RWPE2 (cell line): ENCODE measurements around the gene MAZ.
"Not testable (repeated sequence)": the region's sequence is repeated elsewhere in the genome, so short reads cannot be mapped to it uniquely, and the experiment has no call there.

Experiments used
- ATAC-seq: fragments of 200-7000 bp; cut with Tn5 transposase; 3 replicates; pipeline ENCODE4 v1.9.1; 2021; ENCODE audit warnings: low read depth
- DNase-seq: peaks from one replicate; pipeline ENCODE4 v3.0.0-alpha.2; 2020; ENCODE audit warnings: low spot score
- H3K27ac ChIP-seq: fragments of 450-650 bp; 2 replicates; pipeline ENCODE4 v1.5.1; 2017; ENCODE audit warnings: mild to moderate bottlenecking; ENCODE audit not compliant: poor library complexity, severe bottlenecking
- H3K27me3 ChIP-seq: fragments of 250-450 bp; sonication (Bioruptor Pico); 2 replicates; pipeline ENCODE4 v1.5.1; 2021; ENCODE audit warnings: mild to moderate bottlenecking, moderate library complexity; ENCODE audit not compliant: insufficient read depth, poor library complexity, severe bottlenecking
- H3K36me3 ChIP-seq: fragments of 250-450 bp; sonication (Bioruptor Pico); 2 replicates; pipeline ENCODE4 v1.5.1; 2020; ENCODE audit warnings: low read depth, mild to moderate bottlenecking, moderate library complexity
- H3K4me1 ChIP-seq: fragments of 250-450 bp; sonication (Bioruptor Pico); 2 replicates; pipeline ENCODE4 v1.5.1; 2021; ENCODE audit warnings: mild to moderate bottlenecking, moderate library complexity; ENCODE audit not compliant: insufficient read depth, poor library complexity, severe bottlenecking
- H3K4me3 ChIP-seq: fragments of 250-450 bp; sonication (Bioruptor Pico); 2 replicates; pipeline ENCODE4 v1.5.1; 2021; ENCODE audit warnings: mild to moderate bottlenecking, moderate library complexity; ENCODE audit not compliant: severe bottlenecking
- H3K9me3 ChIP-seq: fragments of 250-450 bp; sonication (Bioruptor Pico); 2 replicates; pipeline ENCODE4 v1.5.1; 2021; ENCODE audit warnings: mild to moderate bottlenecking, moderate library complexity; ENCODE audit not compliant: severe bottlenecking
- CTCF ChIP-seq: fragments of 450-650 bp; IDR thresholded peaks from one replicate; pipeline ENCODE4 v1.5.1; 2017; ENCODE audit warnings: mild to moderate bottlenecking, moderate library complexity; ENCODE audit not compliant: poor library complexity, severe bottlenecking

Gene MAZ

GRCh38 chr16:29824589-29825144 is 18.3 kb downstream of the MAZ start:
- DNase-seq, result no peak

GRCh38 chr16:29825145-29826044 is 19.1 kb downstream of the MAZ start:
- H3K4me1 ChIP-seq, result peaks cover 22% of the 10 kb centered on the region
- peak overlapping the region; percentile 67 for H3K27ac ChIP-seq
- DNase-seq, result no peak
- peak; percentile 11; the same call in 2 of the 3 replicates for ATAC-seq
- no peak for TF ChIP-seq CTCF
- H3K4me3 ChIP-seq, result no peak overlapping the region
- no peaks in the 10 kb centered on the region for H3K9me3 ChIP-seq
- H3K27me3 ChIP-seq, result no peaks in the 10 kb centered on the region
- peaks cover 9% of the 10 kb centered on the region; the same call in 1 of the 2 replicates for H3K36me3 ChIP-seq

More at GRCh38 chr16:29824589-29825144, 18.3 kb downstream of the MAZ start:
- Histone ChIP-seq H3K4me1 (peaks cover 26% of the 10 kb centered on the region), H3K36me3 (peaks cover 13% of the 10 kb centered on the region), H3K27ac (peak overlapping the region; percentile 67), H3K4me3 (no peak overlapping the region), H3K27me3 (no peaks in the 10 kb centered on the region), H3K9me3 (no peaks in the 10 kb centered on the region)
- TF ChIP-seq CTCF, result no peak
- ATAC-seq, result 0 out of 3 replicates have a peak, but pooled peaks have one; percentile 20

- H3K36me3 ChIP-seq, result peaks cover 9% of the 10 kb centered on the region
- no peak for TF ChIP-seq CTCF
- H3K4me1 ChIP-seq, result peaks cover 22% of the 10 kb centered on the region
- H3K27me3 ChIP-seq, result no peaks in the 10 kb centered on the region
- no peak overlapping the region for H3K4me3 ChIP-seq
- no peaks in the 10 kb centered on the region for H3K9me3 ChIP-seq
- H3K27ac ChIP-seq, result no peak overlapping the region
- no peak for DNase-seq
- ATAC-seq, result no peak
Measured at GRCh38 chr16:29826342-29826695, 20.0 kb downstream of the MAZ start.

- ATAC-seq (no peak), DNase-seq (no peak)
- Histone ChIP-seq H3K9me3 (no peaks in the 10 kb centered on the region), H3K27me3 (no peaks in the 10 kb centered on the region), H3K36me3 (peaks cover 22% of the 10 kb centered on the region), H3K27ac (no peak overlapping the region), H3K4me3 (no peak overlapping the region), H3K4me1 (no peaks in the 10 kb centered on the region)
- TF ChIP-seq CTCF, result no peak
Measured at GRCh38 chr16:29830774-29831173, 24.4 kb downstream of the MAZ start.

GRCh38 chr16:29831490-29831889 is 25.2 kb downstream of the MAZ start:
- Histone ChIP-seq H3K27me3 (no peaks in the 10 kb centered on the region), H3K4me3 (no peak overlapping the region), H3K9me3 (no peaks in the 10 kb centered on the region), H3K4me1 (no peaks in the 10 kb centered on the region), H3K36me3 (peaks cover 19% of the 10 kb centered on the region), H3K27ac (no peak overlapping the region)
- DNase-seq (no peak), ATAC-seq (no peak)
- TF ChIP-seq CTCF, result no peak

- H3K4me1 ChIP-seq, H3K4me3 ChIP-seq, ATAC-seq, H3K27ac ChIP-seq, H3K27me3 ChIP-seq, H3K9me3 ChIP-seq, DNase-seq: not testable (repeated sequence)
- H3K36me3 ChIP-seq, result peaks cover 26% of the 10 kb centered on the region
Measured at GRCh38 chr16:29833219-29833618, 26.9 kb downstream of the MAZ start.
